ENCODE measurements around the gene MBD5.
A peak's percentile ranks its signal among the peaks of the same experiment; 100 is the strongest.

The MBD5 gene

GRCh38 chr2:148201075-148202004 is 180.4 kb downstream of the MBD5 start:
- peak; percentile 49 for DNase-seq (ENCODE audit: low read depth)
- TF ChIP-seq CTCF (IDR thresholded peaks at IDR 0.05; ENCODE audit: low read length, missing control alignments), result peak; percentile 37
- no peak overlapping the region for H3K4me3 ChIP-seq (replicated peaks; ENCODE audit: low read depth, low read length)

- no peak for DNase-seq (ENCODE audit: low read depth)
- H3K4me3 ChIP-seq (replicated peaks; ENCODE audit: low read depth, low read length), result no peak overlapping the region
- TF ChIP-seq CTCF (IDR thresholded peaks at IDR 0.05; ENCODE audit: low read length, missing control alignments), result no peak
Measured at GRCh38 chr2:148202237-148202636, 181.3 kb downstream of the MBD5 start.

- no peak for DNase-seq (ENCODE audit: low read depth)
- TF ChIP-seq CTCF (IDR thresholded peaks at IDR 0.05; ENCODE audit: low read length, missing control alignments), result no peak
- H3K4me3 ChIP-seq (replicated peaks; ENCODE audit: low read depth, low read length), result no peak overlapping the region
Measured at GRCh38 chr2:148207111-148207510, 186.2 kb downstream of the MBD5 start.

GRCh38 chr2:148209603-148210002 is 188.7 kb downstream of the MBD5 start:
- H3K4me3 ChIP-seq (replicated peaks; ENCODE audit: low read depth, low read length), result no peak overlapping the region
- peak; percentile 2 for DNase-seq (ENCODE audit: low read depth)
- TF ChIP-seq CTCF (IDR thresholded peaks at IDR 0.05; ENCODE audit: low read length, missing control alignments), result no peak

- DNase-seq (ENCODE audit: low read depth), result no peak
- no peak for TF ChIP-seq CTCF (IDR thresholded peaks at IDR 0.05; ENCODE audit: low read length, missing control alignments)
- no peak overlapping the region for H3K4me3 ChIP-seq (replicated peaks; ENCODE audit: low read depth, low read length)
Measured at GRCh38 chr2:148218326-148219075, 197.6 kb downstream of the MBD5 start.

GRCh38 chr2:148221166-148221565 is 200.3 kb downstream of the MBD5 start:
- no peak for TF ChIP-seq CTCF (IDR thresholded peaks at IDR 0.05; ENCODE audit: low read length, missing control alignments)
- DNase-seq (ENCODE audit: low read depth), result no peak
- no peak overlapping the region for H3K4me3 ChIP-seq (replicated peaks; ENCODE audit: low read depth, low read length)
